B cell (primary cell): ENCODE measurements around the gene PARD3.

Experiments
- CTCF ChIP-seq: fragments of 200-600 bp; IDR thresholded peaks from one replicate; pipeline ENCODE4 v1.8.0; 2022; ENCODE audit warnings: antibody characterized with exemption, mild to moderate bottlenecking
- EZH2 ChIP-seq: IDR thresholded peaks from 2 replicates; pipeline ENCODE4 v1.6.1; 2012; ENCODE audit warnings: borderline replicate concordance, low read depth, mild to moderate bottlenecking, moderate library complexity, low read length; ENCODE audit not compliant: insufficient read depth, poor library complexity, severe bottlenecking

GRCh38 chr10:34535872-34536271 is 279.2 kb downstream of the PARD3 start:
- TF ChIP-seq EZH2, result no peak
- TF ChIP-seq CTCF, result no peak
